HG03342 (cell line): ENCODE measurements around the gene SOX15.
A peak's percentile ranks its signal among the peaks of the same experiment; 100 is the strongest.

Experiments
- ATAC-seq: cut with Tn5 transposase; IDR thresholded peaks from one replicate; pipeline ENCODE4 v1.9.1; 2021; ENCODE audit warnings: mild to moderate bottlenecking, moderate library complexity; ENCODE audit not compliant: unreplicated experiment

SOX15 gene

GRCh38 chr17:7559320-7560171 is 30.3 kb downstream of the SOX15 start:
- no peak for ATAC-seq

GRCh38 chr17:7558544-7559319 is 31.2 kb downstream of the SOX15 start, which contains the start of gene TNFSF13:
Gene TNFSF13, plus strand, starts transcription at chr17:7558750. Its CDS starts 290 bp downstream, at chr17:7559040.
- ATAC-seq, result no peak

- ATAC-seq, result no peak
Observed at GRCh38 chr17:7557775-7558543, 31.9 kb downstream of the SOX15 start.

- no peak for ATAC-seq
Observed at GRCh38 chr17:7557147-7557764, 32.6 kb downstream of the SOX15 start.

GRCh38 chr17:7556627-7557026 is 33.3 kb downstream of the SOX15 start:
- ATAC-seq, result no peak

GRCh38 chr17:7555320-7555948 is 34.5 kb downstream of the SOX15 start:
- no peak for ATAC-seq

- ATAC-seq, result no peak
Observed at GRCh38 chr17:7553356-7553755, 36.5 kb downstream of the SOX15 start.

GRCh38 chr17:7552621-7553051 is 37.3 kb downstream of the SOX15 start:
- ATAC-seq, result peak; percentile 58

GRCh38 chr17:7551396-7551795 is 38.5 kb downstream of the SOX15 start:
- no peak for ATAC-seq

- ATAC-seq, result no peak
Observed at GRCh38 chr17:7550344-7550743, 39.5 kb downstream of the SOX15 start.

- no peak for ATAC-seq
Observed at GRCh38 chr17:7549401-7550055, 40.4 kb downstream of the SOX15 start.

GRCh38 chr17:7548585-7549400 is 41.1 kb downstream of the SOX15 start, which contains the start of gene TNFSF12:
Gene TNFSF12, plus strand, starts transcription at chr17:7549058. Its CDS starts 96 bp downstream, at chr17:7549154.
- no peak for ATAC-seq

- no peak for ATAC-seq
Observed at GRCh38 chr17:7544911-7545310, 45.0 kb downstream of the SOX15 start.

GRCh38 chr17:7541074-7541621 is 48.7 kb downstream of the SOX15 start:
- no peak for ATAC-seq

GRCh38 chr17:7538891-7539545 is 50.9 kb downstream of the SOX15 start:
- ATAC-seq, result no peak
